Kidney glomerular epithelial cell (primary cell): ENCODE data around the gene TM4SF20.
"Not testable (repeated sequence)": the region's sequence is repeated elsewhere in the genome, so short reads cannot be mapped to it uniquely, and the experiment has no call there.

ENCODE experiments used
- DNase-seq: peaks from one replicate; lab custom pipeline; 2025; lab: John Stamatoyannopoulos, UW

TM4SF20 gene

GRCh38 chr2:227367427-227367795 is 11.7 kb downstream of the TM4SF20 start:
- DNase-seq = no peak

GRCh38 chr2:227366769-227367426 is 12.2 kb downstream of the TM4SF20 start:
- DNase-seq = no peak

- no peak for DNase-seq
These were observed 13.3 kb downstream of the TM4SF20 start for GRCh38 chr2:227365833-227366232.

- not testable (repeated sequence) for DNase-seq
These were observed 14.4 kb downstream of the TM4SF20 start for GRCh38 chr2:227364585-227365263.

GRCh38 chr2:227363756-227364155 is 15.3 kb downstream of the TM4SF20 start:
- no peak for DNase-seq

- no peak for DNase-seq
These were observed 18.8 kb downstream of the TM4SF20 start for GRCh38 chr2:227360351-227360750.

GRCh38 chr2:227351639-227352038 is 27.5 kb downstream of the TM4SF20 start:
- no peak for DNase-seq

- DNase-seq = no peak
These were observed 29.0 kb downstream of the TM4SF20 start for GRCh38 chr2:227349989-227350612.

GRCh38 chr2:227348324-227348723 is 30.8 kb downstream of the TM4SF20 start:
- DNase-seq = no peak

- DNase-seq = peak; percentile 59
These were observed 32.0 kb downstream of the TM4SF20 start for GRCh38 chr2:227347117-227347516.

GRCh38 chr2:227344231-227344630 is 34.9 kb downstream of the TM4SF20 start:
- no peak for DNase-seq

GRCh38 chr2:227341553-227341952 is 37.6 kb downstream of the TM4SF20 start:
- DNase-seq = no peak

GRCh38 chr2:227340106-227340505 is 39.0 kb downstream of the TM4SF20 start:
- DNase-seq = no peak

- DNase-seq = peak; percentile 56
These were observed 40.0 kb downstream of the TM4SF20 start for GRCh38 chr2:227339098-227339599.

- DNase-seq = no peak
These were observed 41.7 kb downstream of the TM4SF20 start for GRCh38 chr2:227337442-227337841.

GRCh38 chr2:227335713-227336112 is 43.4 kb downstream of the TM4SF20 start:
- no peak for DNase-seq

GRCh38 chr2:227326783-227327182 is 52.3 kb downstream of the TM4SF20 start:
- DNase-seq = no peak

- DNase-seq = no peak
These were observed 53.3 kb downstream of the TM4SF20 start for GRCh38 chr2:227325839-227326195.

- DNase-seq = peak; percentile 92
These were observed 53.9 kb downstream of the TM4SF20 start, which contains the start of gene MFF for GRCh38 chr2:227324995-227325838. Gene MFF, plus strand, starts transcription at chr2:227325251. Its CDS starts 5,415 bp downstream, at chr2:227330666.

- DNase-seq = no peak
These were observed 54.5 kb downstream of the TM4SF20 start for GRCh38 chr2:227324642-227324994.

GRCh38 chr2:227323818-227324217 is 55.3 kb downstream of the TM4SF20 start:
- no peak for DNase-seq

GRCh38 chr2:227322530-227323205 is 56.4 kb downstream of the TM4SF20 start:
- DNase-seq = no peak
